Fibroblast of lung (primary cell): ENCODE data around the gene TNS3. TPM values are rescaled to one million over a fixed set of nuclear protein-coding genes. Genes with fewer than 3 reads are reported as not detected.

Experiments used
- DNase-seq, 2 donors: peaks; one replicate each; pipeline versions ENCODE4 v3.0.0 to v3.0.0-alpha.2; 2010; ENCODE audit warnings: low read depth in 2 of 2
- H2AFZ ChIP-seq: 2 replicates; pipeline ENCODE4 v1.5.1; 2012; ENCODE audit warnings: low read length, control low read depth, inconsistent platforms
- H3K27ac ChIP-seq: 2 replicates; pipeline ENCODE4 v1.5.1; 2011; ENCODE audit warnings: low read length, control low read depth; ENCODE audit not compliant: insufficient read depth
- H3K27me3 ChIP-seq: 2 replicates; pipeline ENCODE4 v1.5.1; 2011; ENCODE audit warnings: mild to moderate bottlenecking, low read length; ENCODE audit not compliant: control insufficient read depth, insufficient read depth
- H3K36me3 ChIP-seq: 2 replicates; pipeline ENCODE4 v1.5.1; 2011; ENCODE audit warnings: low read length; ENCODE audit not compliant: control insufficient read depth, insufficient read depth
- H3K4me1 ChIP-seq: 2 replicates; pipeline ENCODE4 v1.5.1; 2011; ENCODE audit warnings: low read length; ENCODE audit not compliant: control insufficient read depth, insufficient read depth; ENCODE audit errors: extremely low read depth
- H3K4me2 ChIP-seq: 2 replicates; pipeline ENCODE4 v1.5.1; 2011; ENCODE audit warnings: low read length, control low read depth; ENCODE audit not compliant: insufficient read depth; ENCODE audit errors: extremely low read depth
- H3K4me3 ChIP-seq, 4 experiments: fragments of 200-600 bp in 1 of 4; sonication (generic) in 1 of 4; replicated peaks in 1 of 4; 2 replicates each; pipeline ENCODE4 v1.5.1; 2011 to 2016; ENCODE audit warnings: low read length in 4 of 4, low read depth in 3 of 4, mild to moderate bottlenecking in 3 of 4, control low read depth in 2 of 4, inconsistent platforms in 1 of 4, mixed read lengths in 1 of 4; ENCODE audit not compliant: insufficient read depth in 1 of 4; ENCODE audit errors: control extremely low read depth in 1 of 4
- H3K79me2 ChIP-seq: 2 replicates; pipeline ENCODE4 v1.5.1; 2012; ENCODE audit warnings: mild to moderate bottlenecking, low read length, inconsistent platforms; ENCODE audit not compliant: control insufficient read depth, insufficient read depth
- H3K9ac ChIP-seq: 2 replicates; pipeline ENCODE4 v1.5.1; 2011; ENCODE audit warnings: mild to moderate bottlenecking, low read length, control low read depth; ENCODE audit not compliant: insufficient read depth
- H3K9me3 ChIP-seq: 2 replicates; pipeline ENCODE4 v1.5.1; 2012; ENCODE audit warnings: low read depth, low read length; ENCODE audit not compliant: control insufficient read depth, insufficient read depth
- H4K20me1 ChIP-seq: 2 replicates; pipeline ENCODE4 v1.5.1; 2011; ENCODE audit warnings: low read length; ENCODE audit not compliant: control insufficient read depth, insufficient read depth; ENCODE audit errors: extremely low read depth
- EZH2 ChIP-seq: IDR thresholded peaks from 2 replicates; pipeline ENCODE4 v1.5.1; 2012; ENCODE audit warnings: low read length, control low read depth, mild to moderate bottlenecking; ENCODE audit errors: missing control alignments
- polyA plus RNA-seq, 2 donors: library from polyadenylated mRNA; depleted of rRNA in 1 of 2; stranded (reverse) in 1 of 2; unstranded in 1 of 2; fragments of >200 nt; gene quantifications; 2 replicates each; pipeline ENCODE4 v1.2.1, GENCODE V29; 2011 to 2012; ENCODE audit warnings: missing spikeins in 1 of 2
- total RNA-seq: library from RNA; depleted of rRNA; stranded (reverse); fragments of >200 nt; gene quantifications from 2 replicates; pipeline ENCODE4 v1.2.1, GENCODE V29; 2014
- TF ChIP-seq, protein P1 (sequence below), 2 donors: IDR thresholded peaks in 1 of 2; conservative IDR thresholded peaks in 1 of 2; 1 replicate in 1 of 2; 2 replicates in 1 of 2; pipeline ENCODE4 v1.5.1; 2011 to 2012; ENCODE audit warnings: low read length in 2 of 2, control low read depth in 1 of 2, inconsistent platforms in 1 of 2, low read depth in 1 of 2, mild to moderate bottlenecking in 1 of 2

Gene TNS3
- total and polyA plus RNA-seq, 2 donors (not counting 1 experiment from before 2014, with no cell fraction given), result 74.4 to 88.8 TPM

DNA sequence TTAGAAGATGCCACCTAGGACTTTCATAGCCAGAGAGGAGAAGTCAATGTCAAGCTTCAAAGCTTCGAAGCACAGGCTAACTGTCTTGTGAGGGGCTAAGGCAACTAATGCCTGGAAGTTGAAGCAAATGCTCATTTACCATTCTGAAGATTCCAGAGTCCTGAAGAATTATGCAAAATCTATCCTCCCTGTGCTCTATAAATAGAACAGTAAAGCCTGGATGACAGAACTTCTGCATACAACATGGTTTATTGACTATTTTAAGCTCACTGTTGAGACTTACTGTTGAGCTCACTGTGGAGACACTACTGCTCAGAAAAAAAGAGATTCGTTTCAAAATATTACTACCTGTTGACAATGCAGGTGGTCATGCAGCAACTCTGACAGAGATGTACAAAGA is 28.6 kb downstream of the TNS3 start:
- no peak overlapping the region for H3K9ac ChIP-seq

GRCh38 chr7:47552621-47553020 is 29.3 kb downstream of the TNS3 start:
- Histone ChIP-seq H3K36me3 (peaks cover 4% of the 10 kb centered on the region), H3K27ac (peak overlapping the region; percentile 31), H3K4me2 (no peak overlapping the region), H3K79me2 (peaks cover 19% of the 10 kb centered on the region), H3K4me3 (no peak overlapping the region), H3K4me1 (peaks cover 17% of the 10 kb centered on the region), H3K9me3 (no peaks in the 10 kb centered on the region), H2AFZ (no peak overlapping the region), H3K9ac (no peak overlapping the region), H3K27me3 (no peaks in the 10 kb centered on the region), H4K20me1 (peaks cover 2% of the 10 kb centered on the region)
- peak; percentile 70 to 91 for DNase-seq
- no peak for TF ChIP-seq EZH2
- TF ChIP-seq, protein P1, sequence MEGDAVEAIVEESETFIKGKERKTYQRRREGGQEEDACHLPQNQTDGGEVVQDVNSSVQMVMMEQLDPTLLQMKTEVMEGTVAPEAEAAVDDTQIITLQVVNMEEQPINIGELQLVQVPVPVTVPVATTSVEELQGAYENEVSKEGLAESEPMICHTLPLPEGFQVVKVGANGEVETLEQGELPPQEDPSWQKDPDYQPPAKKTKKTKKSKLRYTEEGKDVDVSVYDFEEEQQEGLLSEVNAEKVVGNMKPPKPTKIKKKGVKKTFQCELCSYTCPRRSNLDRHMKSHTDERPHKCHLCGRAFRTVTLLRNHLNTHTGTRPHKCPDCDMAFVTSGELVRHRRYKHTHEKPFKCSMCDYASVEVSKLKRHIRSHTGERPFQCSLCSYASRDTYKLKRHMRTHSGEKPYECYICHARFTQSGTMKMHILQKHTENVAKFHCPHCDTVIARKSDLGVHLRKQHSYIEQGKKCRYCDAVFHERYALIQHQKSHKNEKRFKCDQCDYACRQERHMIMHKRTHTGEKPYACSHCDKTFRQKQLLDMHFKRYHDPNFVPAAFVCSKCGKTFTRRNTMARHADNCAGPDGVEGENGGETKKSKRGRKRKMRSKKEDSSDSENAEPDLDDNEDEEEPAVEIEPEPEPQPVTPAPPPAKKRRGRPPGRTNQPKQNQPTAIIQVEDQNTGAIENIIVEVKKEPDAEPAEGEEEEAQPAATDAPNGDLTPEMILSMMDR (conservative IDR thresholded peaks at IDR 0.05 in 1 of 2, IDR thresholded peaks at IDR 0.05 in 1 of 2; ENCODE audit: low read depth in 1 of 2, low read length in 2 of 2), result no peak

More for the DNA sequence above, 28.6 kb downstream of the TNS3 start:
- Histone ChIP-seq H3K79me2 (peaks cover 16% of the 10 kb centered on the region), H3K4me1 (peaks cover 15% of the 10 kb centered on the region), H3K4me2 (no peak overlapping the region), H4K20me1 (peaks cover 2% of the 10 kb centered on the region), H3K4me3 (no peak overlapping the region), H3K27me3 (no peaks in the 10 kb centered on the region), H3K36me3 (peaks cover 2% of the 10 kb centered on the region), H2AFZ (no peak overlapping the region), H3K9me3 (no peaks in the 10 kb centered on the region), H3K27ac (peak overlapping the region; percentile 31)
- DNase-seq, result peak in 1 of 2 donors; percentile 45
- TF ChIP-seq, protein P1 (conservative IDR thresholded peaks at IDR 0.05 in 1 of 2, IDR thresholded peaks at IDR 0.05 in 1 of 2; ENCODE audit: low read depth in 1 of 2, low read length in 2 of 2), result no peak
- TF ChIP-seq EZH2, result no peak

GRCh38 chr7:47551668-47552440 is 30.1 kb downstream of the TNS3 start:
- DNase-seq, result peak in 1 of 2 donors; percentile 38
- Histone ChIP-seq H3K4me2 (no peak overlapping the region), H3K27ac (no peak overlapping the region)

More at GRCh38 chr7:47551668-47552440, 30.1 kb downstream of the TNS3 start:
- H3K4me3 ChIP-seq, result no peak overlapping the region
- no peak overlapping the region for H3K9ac ChIP-seq
- peaks cover 10% of the 10 kb centered on the region for H3K4me1 ChIP-seq
- H3K79me2 ChIP-seq, result peaks cover 19% of the 10 kb centered on the region
- TF ChIP-seq, protein P1 (conservative IDR thresholded peaks at IDR 0.05 in 1 of 2, IDR thresholded peaks at IDR 0.05 in 1 of 2; ENCODE audit: low read depth in 1 of 2, low read length in 2 of 2), result no peak
- peaks cover 5% of the 10 kb centered on the region for H3K36me3 ChIP-seq
- H2AFZ ChIP-seq, result no peak overlapping the region
- H3K27me3 ChIP-seq, result no peaks in the 10 kb centered on the region
- peaks cover 2% of the 10 kb centered on the region for H4K20me1 ChIP-seq
- no peaks in the 10 kb centered on the region for H3K9me3 ChIP-seq
